ENCODE results near the gene SPECC1L. TPM values are rescaled to one million over a fixed set of nuclear protein-coding genes. Genes with fewer than 3 reads are reported as not detected.

SPECC1L gene
- total and polyA plus RNA-seq, 10 of the 15 experiments (the other 5 are each of a cell fraction or from before 2014, with no cell fraction given) = 1.9 to 40.6 (median 19.1) TPM

DNA sequence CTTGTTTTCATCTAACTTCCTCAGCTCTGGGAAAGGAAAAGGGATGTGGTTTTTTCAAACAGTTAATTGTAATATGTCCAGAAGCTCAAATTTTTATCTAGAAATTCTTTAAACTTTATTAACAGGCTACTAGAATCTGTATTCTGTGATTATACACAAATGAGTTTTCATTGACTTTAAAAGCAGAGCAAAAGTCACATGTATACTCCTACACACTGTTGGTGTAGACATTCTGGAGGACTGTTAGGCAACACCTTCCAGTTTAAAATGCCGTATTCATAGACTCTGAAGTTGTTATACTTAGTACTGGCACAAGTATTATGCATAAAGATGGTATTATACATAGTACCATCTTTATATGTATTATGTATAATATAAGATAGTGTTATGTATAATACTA, 64.9 kb downstream of the SPECC1L start:
- FAIRE-seq = no peak
- WGBS (ENCODE audit: insufficient coverage, insufficient replicate concordance, low lambda C conversion rate, missing lambda C conversion rate) = 92% methylated on average over 1 of the region's 1 CpG
- BruUV-seq (replicated peaks) = no TSS peak
- ChIA-PET POLR2A (no interaction called here), CTCF (interaction anchor here (1.0 kb wide), 1 partner anchor 16 kb away, joined by 3 read pairs; no protein-coding TSS in a partner anchor), RAD21 (ENCODE audit: unreplicated experiment) (no interaction called here), SMC1A (ENCODE audit: uncharacterized antibody, unreplicated experiment) (no interaction called here)
- intact Hi-C loops (cut with micrococcal nuclease; ENCODE audit: unreplicated experiment) (no loop called here), in situ Hi-C loops (cut with MboI) (no loop called here)
- Histone ChIP-seq H3K36me3 (ENCODE audit: control insufficient read depth in 2 of 2, insufficient read depth in 2 of 2, low read length in 1 of 2) (peaks cover 7 to 13% of the 10 kb centered on the region in 2 experiments), H3K9me3 (replicated peaks; ENCODE audit: control insufficient read depth, insufficient read depth, low read length) (no peaks in the 10 kb centered on the region), H3K27me3 (replicated peaks in 1 of 2; ENCODE audit: control insufficient read depth in 2 of 2, insufficient read depth in 2 of 2, low read length in 1 of 2) (no peaks in the 10 kb centered on the region), H2AFZ (ENCODE audit: control insufficient read depth, low read depth, low read length) (no peak overlapping the region), H3K4me1 (ENCODE audit: control insufficient read depth, insufficient read depth, low read length) (no peaks in the 10 kb centered on the region), H4K20me1 (ENCODE audit: control insufficient read depth, insufficient read depth) (no peaks in the 10 kb centered on the region), H3K4me3 (no peak overlapping the region), H3K27ac (ENCODE audit: control insufficient read depth, insufficient read depth) (no peak overlapping the region), H3K9ac (ENCODE audit: control insufficient read depth, insufficient read depth, low read length) (no peak overlapping the region), H3K79me2 (ENCODE audit: control insufficient read depth, insufficient read depth, low read length) (no peaks in the 10 kb centered on the region), H3K4me2 (ENCODE audit: control insufficient read depth, insufficient read depth) (no peak overlapping the region)
- DNase-seq (ENCODE audit: low read depth, low spot score) = no peak
- TF ChIP-seq HCFC1 (IDR thresholded peaks at IDR 0.05; ENCODE audit: low read length) (no peak), NKRF (conservative IDR thresholded peaks at IDR 0.05) (no peak), KLF5 (IDR thresholded peaks at IDR 0.05; ENCODE audit: partially characterized antibody) (no peak), SMC3 (IDR thresholded peaks at IDR 0.05; ENCODE audit: borderline replicate concordance, low read length) (no peak), TBL1XR1 (IDR thresholded peaks at IDR 0.05; ENCODE audit: low read depth, low read length) (no peak), NFYB (IDR thresholded peaks at IDR 0.05; ENCODE audit: insufficient read depth, low read depth, low read length) (no peak), RAD21 (IDR thresholded peaks at IDR 0.05; ENCODE audit: insufficient read depth, low read depth, low read length) (no peak), RUNX3 (IDR thresholded peaks at IDR 0.05; ENCODE audit: low read length) (no peak), STAT3 (IDR thresholded peaks at IDR 0.05; ENCODE audit: low read depth, low read length) (no peak), SRF (IDR thresholded peaks at IDR 0.05; ENCODE audit: low read depth in 2 of 2, low read length in 2 of 2) (no peak), PML (IDR thresholded peaks at IDR 0.05; ENCODE audit: low read length) (no peak), MLLT1 (IDR thresholded peaks at IDR 0.05) (no peak)
- TF ChIP-seq, protein P1, sequence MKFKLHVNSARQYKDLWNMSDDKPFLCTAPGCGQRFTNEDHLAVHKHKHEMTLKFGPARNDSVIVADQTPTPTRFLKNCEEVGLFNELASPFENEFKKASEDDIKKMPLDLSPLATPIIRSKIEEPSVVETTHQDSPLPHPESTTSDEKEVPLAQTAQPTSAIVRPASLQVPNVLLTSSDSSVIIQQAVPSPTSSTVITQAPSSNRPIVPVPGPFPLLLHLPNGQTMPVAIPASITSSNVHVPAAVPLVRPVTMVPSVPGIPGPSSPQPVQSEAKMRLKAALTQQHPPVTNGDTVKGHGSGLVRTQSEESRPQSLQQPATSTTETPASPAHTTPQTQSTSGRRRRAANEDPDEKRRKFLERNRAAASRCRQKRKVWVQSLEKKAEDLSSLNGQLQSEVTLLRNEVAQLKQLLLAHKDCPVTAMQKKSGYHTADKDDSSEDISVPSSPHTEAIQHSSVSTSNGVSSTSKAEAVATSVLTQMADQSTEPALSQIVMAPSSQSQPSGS (IDR thresholded peaks at IDR 0.05; ENCODE audit: low read length) = no peak
- no peak for ATAC-seq
